Activated gamma-delta T cell treated with Interleukin-2 at 50 U/mL for 16 hours (primary cell): Measurements from ENCODE around the gene IFNG.

Source experiments
- DNase-seq: peaks from one replicate; pipeline ENCODE4 v3.0.0-alpha.2; 2020

Gene IFNG

GRCh38 chr12:68114606-68115005 lies 44.9 kb downstream of the IFNG start:
- DNase-seq = no peak

GRCh38 chr12:68113644-68114043 lies 45.9 kb downstream of the IFNG start:
- DNase-seq = no peak

GRCh38 chr12:68111995-68112394 lies 47.5 kb downstream of the IFNG start:
- DNase-seq = no peak

GRCh38 chr12:68109444-68110217 lies 49.9 kb downstream of the IFNG start:
- no peak for DNase-seq

- no peak for DNase-seq
These were observed 50.5 kb downstream of the IFNG start for GRCh38 chr12:68109001-68109400.

- DNase-seq = no peak
These were observed 52.9 kb downstream of the IFNG start for GRCh38 chr12:68106660-68107059.

GRCh38 chr12:68106160-68106559 lies 53.4 kb downstream of the IFNG start:
- no peak for DNase-seq
